ENCODE measurements around the gene ZNF148.

The ZNF148 gene

GRCh38 chr3:125326957-125327356 is 48.2 kb downstream of the ZNF148 start:
- no peak for DNase-seq
- no peak overlapping the region for H3K27ac Mint-ChIP-seq
- no peak for ATAC-seq

GRCh38 chr3:125325746-125326145 is 49.4 kb downstream of the ZNF148 start:
- Mint-ChIP-seq H3K27me3 (no peaks in the 10 kb centered on the region), H3K27ac (peak overlapping the region in 1 of 2 donors; percentile 61), H3K9me3 (peaks cover 0 to 10% of the 10 kb centered on the region in 2 donors), H3K4me3 (no peak overlapping the region), H3K4me1 (peaks cover 7% of the 10 kb centered on the region)
- no peak for DNase-seq
- no peak for ATAC-seq

More at GRCh38 chr3:125326957-125327356, 48.2 kb downstream of the ZNF148 start:
- peaks cover 7% of the 10 kb centered on the region for H3K4me1 Mint-ChIP-seq
- peaks cover 0 to 10% of the 10 kb centered on the region in 2 donors for H3K9me3 Mint-ChIP-seq
- H3K4me3 Mint-ChIP-seq: no peak overlapping the region
- H3K27me3 Mint-ChIP-seq: no peaks in the 10 kb centered on the region

GRCh38 chr3:125324341-125324740 is 50.8 kb downstream of the ZNF148 start:
- DNase-seq: no peak
- Mint-ChIP-seq H3K4me1 (peaks cover 13% of the 10 kb centered on the region), H3K27ac (peak overlapping the region in 1 of 2 donors; percentile 33), H3K4me3 (no peak overlapping the region), H3K27me3 (no peaks in the 10 kb centered on the region), H3K9me3 (peaks cover 0 to 10% of the 10 kb centered on the region in 2 donors)
- ATAC-seq: no peak

- no peaks in the 10 kb centered on the region for H3K27me3 Mint-ChIP-seq
- H3K4me3 Mint-ChIP-seq: no peak overlapping the region
- peaks cover 0 to 10% of the 10 kb centered on the region in 2 donors for H3K9me3 Mint-ChIP-seq
Measured at GRCh38 chr3:125322917-125323316, 52.2 kb downstream of the ZNF148 start.

GRCh38 chr3:125322166-125322565 is 53.0 kb downstream of the ZNF148 start:
- H3K4me3 Mint-ChIP-seq: no peak overlapping the region
- peaks cover 0 to 10% of the 10 kb centered on the region in 2 donors for H3K9me3 Mint-ChIP-seq
- no peak for DNase-seq
- no peak overlapping the region for H3K27ac Mint-ChIP-seq
- ATAC-seq: no peak
- peaks cover 24% of the 10 kb centered on the region for H3K4me1 Mint-ChIP-seq
- H3K27me3 Mint-ChIP-seq: no peaks in the 10 kb centered on the region

More at GRCh38 chr3:125322917-125323316, 52.2 kb downstream of the ZNF148 start:
- ATAC-seq (no peak), DNase-seq (no peak)
- Mint-ChIP-seq H3K27ac (no peak overlapping the region), H3K4me1 (peaks cover 22% of the 10 kb centered on the region)

- DNase-seq: no peak
- no peak for ATAC-seq
- Mint-ChIP-seq H3K4me3 (no peak overlapping the region), H3K27me3 (no peaks in the 10 kb centered on the region), H3K4me1 (peaks cover 24% of the 10 kb centered on the region), H3K27ac (no peak overlapping the region), H3K9me3 (no peaks in the 10 kb centered on the region)
Measured at GRCh38 chr3:125319765-125320164, 55.4 kb downstream of the ZNF148 start.

GRCh38 chr3:125318871-125319270 is 56.3 kb downstream of the ZNF148 start:
- H3K9me3 Mint-ChIP-seq: no peaks in the 10 kb centered on the region
- no peaks in the 10 kb centered on the region for H3K27me3 Mint-ChIP-seq
- no peak overlapping the region for H3K27ac Mint-ChIP-seq
- ATAC-seq (no peak), DNase-seq (no peak)
- peaks cover 24% of the 10 kb centered on the region for H3K4me1 Mint-ChIP-seq
- H3K4me3 Mint-ChIP-seq: no peak overlapping the region

GRCh38 chr3:125318167-125318865 is 56.8 kb downstream of the ZNF148 start:
- Mint-ChIP-seq H3K27ac (no peak overlapping the region), H3K4me1 (peaks cover 27% of the 10 kb centered on the region), H3K27me3 (no peaks in the 10 kb centered on the region), H3K4me3 (no peak overlapping the region), H3K9me3 (no peaks in the 10 kb centered on the region)
- ATAC-seq (no peak), DNase-seq (no peak)

- no peak overlapping the region for H3K27ac Mint-ChIP-seq
- H3K9me3 Mint-ChIP-seq: no peaks in the 10 kb centered on the region
- ATAC-seq (no peak), DNase-seq (no peak)
- peaks cover 31% of the 10 kb centered on the region for H3K4me1 Mint-ChIP-seq
- H3K27me3 Mint-ChIP-seq: no peaks in the 10 kb centered on the region
- H3K4me3 Mint-ChIP-seq: no peak overlapping the region
Measured at GRCh38 chr3:125317761-125318160, 57.4 kb downstream of the ZNF148 start.

GRCh38 chr3:125316949-125317348 is 58.2 kb downstream of the ZNF148 start:
- DNase-seq: no peak
- H3K27ac Mint-ChIP-seq: no peak overlapping the region
- no peaks in the 10 kb centered on the region for H3K27me3 Mint-ChIP-seq
- no peaks in the 10 kb centered on the region for H3K9me3 Mint-ChIP-seq
- peaks cover 39% of the 10 kb centered on the region for H3K4me1 Mint-ChIP-seq
- ATAC-seq: no peak
- no peak overlapping the region for H3K4me3 Mint-ChIP-seq

- peaks cover 46% of the 10 kb centered on the region for H3K4me1 Mint-ChIP-seq
- DNase-seq: no peak
- H3K27me3 Mint-ChIP-seq: no peaks in the 10 kb centered on the region
- H3K9me3 Mint-ChIP-seq: no peaks in the 10 kb centered on the region
- no peak for ATAC-seq
- H3K4me3 Mint-ChIP-seq: no peak overlapping the region
- no peak overlapping the region for H3K27ac Mint-ChIP-seq
Measured at GRCh38 chr3:125316246-125316645, 58.9 kb downstream of the ZNF148 start.

GRCh38 chr3:125313060-125313635 is 62.0 kb downstream of the ZNF148 start:
- H3K27me3 Mint-ChIP-seq: no peaks in the 10 kb centered on the region
- peak; percentile 79 for ATAC-seq
- H3K4me1 Mint-ChIP-seq: peaks cover 50% of the 10 kb centered on the region
- no peaks in the 10 kb centered on the region for H3K9me3 Mint-ChIP-seq
- H3K27ac Mint-ChIP-seq: no peak overlapping the region
- H3K4me3 Mint-ChIP-seq: no peak overlapping the region
- DNase-seq: peak in 1 of 2 donors; percentile 13

- no peaks in the 10 kb centered on the region for H3K27me3 Mint-ChIP-seq
- ATAC-seq: peak; percentile 97
Measured at GRCh38 chr3:125310623-125311081, 64.5 kb downstream of the ZNF148 start.

GRCh38 chr3:125309476-125309875 is 65.6 kb downstream of the ZNF148 start:
- peaks cover 44% of the 10 kb centered on the region for H3K4me1 Mint-ChIP-seq
- H3K27me3 Mint-ChIP-seq: no peaks in the 10 kb centered on the region
- H3K9me3 Mint-ChIP-seq: no peaks in the 10 kb centered on the region
- ATAC-seq (no peak), DNase-seq (no peak)
- H3K4me3 Mint-ChIP-seq: no peak overlapping the region
- no peak overlapping the region for H3K27ac Mint-ChIP-seq

More at GRCh38 chr3:125310623-125311081, 64.5 kb downstream of the ZNF148 start:
- peak overlapping the region; percentile 82 to 83 for H3K4me3 Mint-ChIP-seq
- H3K4me1 Mint-ChIP-seq: peaks cover 44% of the 10 kb centered on the region
- peak overlapping the region; percentile 23 to 94 for H3K27ac Mint-ChIP-seq
- peak; percentile 32 to 58 for DNase-seq
- H3K9me3 Mint-ChIP-seq: no peaks in the 10 kb centered on the region

- Mint-ChIP-seq H3K4me3 (no peak overlapping the region), H3K9me3 (no peaks in the 10 kb centered on the region), H3K27me3 (no peaks in the 10 kb centered on the region), H3K4me1 (peaks cover 33% of the 10 kb centered on the region), H3K27ac (no peak overlapping the region)
- no peak for ATAC-seq
- no peak for DNase-seq
Measured at GRCh38 chr3:125306620-125307019, 68.5 kb downstream of the ZNF148 start.

- no peak overlapping the region for H3K27ac Mint-ChIP-seq
- H3K4me1 Mint-ChIP-seq: peaks cover 20% of the 10 kb centered on the region
- no peaks in the 10 kb centered on the region for H3K9me3 Mint-ChIP-seq
Measured at GRCh38 chr3:125302932-125303331, 72.2 kb downstream of the ZNF148 start.

More at GRCh38 chr3:125302932-125303331, 72.2 kb downstream of the ZNF148 start:
- DNase-seq (no peak), ATAC-seq (no peak)
- Mint-ChIP-seq H3K27me3 (no peaks in the 10 kb centered on the region), H3K4me3 (no peak overlapping the region)
